Measurements from ENCODE around the gene FAH.

- no peak for TF ChIP-seq CTCF (conservative IDR thresholded peaks at IDR 0.05; ENCODE audit: low read length)
- TF ChIP-seq EZH2phosphoT487 (IDR thresholded peaks at IDR 0.05; ENCODE audit: borderline replicate concordance), result no peak
Observed at GRCh38 chr15:80175436-80175835, 22.6 kb downstream of the FAH start.
